ENCODE measurements around the gene MFN2. TPM values are rescaled to one million over a fixed set of nuclear protein-coding genes. Genes with fewer than 3 reads are reported as not detected.
A peak's percentile ranks its signal among the peaks of the same experiment; 100 is the strongest.

MFN2 gene
- total RNA-seq, 1 experiment from 2014 or later: 56.8 TPM

- ChIA-PET CTCF (interaction anchor here (0.7 to 0.8 kb wide), 2 partner anchors 200 to 357 kb away, joined by 3 to 10 read pairs; no protein-coding TSS in a partner anchor), POLR2A (interaction anchor here (1.1 kb wide), 1 partner anchor 45 kb away, joined by 6 read pairs; no protein-coding TSS in a partner anchor)
- Mint-ChIP-seq H3K9me3 (no peaks in the 10 kb centered on the region), H3K36me3 (peaks cover 57% of the 10 kb centered on the region), H3K4me1 (peaks cover 21% of the 10 kb centered on the region), H3K4me3 (no peak overlapping the region), H3K27ac (no peak overlapping the region), H3K27me3 (ENCODE audit: low read depth) (no peaks in the 10 kb centered on the region)
- TF ChIP-seq ZBTB21 (CRISPR knock-in tag; IDR thresholded peaks at IDR 0.05; ENCODE audit: borderline replicate concordance) (no peak), CDX4 (CRISPR knock-in tag; IDR thresholded peaks at IDR 0.05; ENCODE audit: borderline replicate concordance) (no peak), ATF1 (CRISPR knock-in tag; IDR thresholded peaks at IDR 0.05) (no peak), PREB (CRISPR knock-in tag; IDR thresholded peaks at IDR 0.05; ENCODE audit: borderline replicate concordance) (no peak), MAX (CRISPR knock-in tag; IDR thresholded peaks at IDR 0.05) (no peak)
- ATAC-seq (no peak), DNase-seq (ENCODE audit: low spot score) (no peak)
Observed at GRCh38 chr1:11985171-11985570, 4.9 kb downstream of the MFN2 start.

GRCh38 chr1:11985851-11986250 is 5.6 kb downstream of the MFN2 start:
- H3K27ac Mint-ChIP-seq: peak overlapping the region; percentile 89
- ChIA-PET POLR2A (interaction anchor here (0.7 to 1.1 kb wide), 2 partner anchors 45 to 334 kb away, joined by 5 to 6 read pairs; no protein-coding TSS in a partner anchor), CTCF (interaction anchor here (0.7 kb wide), 1 partner anchor 356 kb away, joined by 10 read pairs; no protein-coding TSS in a partner anchor)
- no peak for DNase-seq (ENCODE audit: low spot score)
- no peak for ATAC-seq
- peaks cover 64% of the 10 kb centered on the region for H3K36me3 Mint-ChIP-seq
- no peak for TF ChIP-seq STAT6 (CRISPR knock-in tag; conservative IDR thresholded peaks at IDR 0.05; ENCODE audit: low read depth)
- no peak for TF ChIP-seq RORB (CRISPR knock-in tag; IDR thresholded peaks at IDR 0.05)
- no peak for TF ChIP-seq ELF4 (CRISPR knock-in tag; IDR thresholded peaks at IDR 0.05; ENCODE audit: low read depth)
- no peak for TF ChIP-seq MYBL2 (CRISPR knock-in tag; IDR thresholded peaks at IDR 0.05)
- TF ChIP-seq FOXP4 (CRISPR knock-in tag; IDR thresholded peaks at IDR 0.05): no peak
- TF ChIP-seq NFATC4 (CRISPR knock-in tag; IDR thresholded peaks at IDR 0.05): no peak
- no peak for TF ChIP-seq NFE2L1 (CRISPR knock-in tag; IDR thresholded peaks at IDR 0.05)
- no peak for TF ChIP-seq ESRRA (CRISPR knock-in tag; IDR thresholded peaks at IDR 0.05; ENCODE audit: borderline replicate concordance)
- no peak for TF ChIP-seq E2F1 (CRISPR knock-in tag; IDR thresholded peaks at IDR 0.05)
- TF ChIP-seq USF2 (CRISPR knock-in tag; IDR thresholded peaks at IDR 0.05): no peak
- TF ChIP-seq ZSCAN18 (CRISPR knock-in tag; IDR thresholded peaks at IDR 0.05): no peak
- TF ChIP-seq NR2C2 (CRISPR knock-in tag; IDR thresholded peaks at IDR 0.05): no peak
- TF ChIP-seq CREB1 (CRISPR knock-in tag; IDR thresholded peaks at IDR 0.05): no peak
- no peak for TF ChIP-seq AR (CRISPR knock-in tag; IDR thresholded peaks at IDR 0.05)
- no peaks in the 10 kb centered on the region for H3K27me3 Mint-ChIP-seq (ENCODE audit: low read depth)
- H3K9me3 Mint-ChIP-seq: no peaks in the 10 kb centered on the region
- H3K4me3 Mint-ChIP-seq: no peak overlapping the region
- peaks cover 21% of the 10 kb centered on the region for H3K4me1 Mint-ChIP-seq
